Colonic mucosa (tissue), 4 donors: ENCODE data around the gene KIF24. TPM values are rescaled to one million over a fixed set of nuclear protein-coding genes. Genes with fewer than 3 reads are reported as not detected.
"Not testable (repeated sequence)": the region's sequence is repeated elsewhere in the genome, so short reads cannot be mapped to it uniquely, and the experiment has no call there.

Experiments
- DNase-seq: peaks from one replicate; pipeline ENCODE4 v3.0.0-alpha.2; 2020
- H3K27ac ChIP-seq: fragments of 200-600 bp; one replicate; pipeline ENCODE4 v1.8.0; 2021
- H3K27me3 ChIP-seq: fragments of 200-600 bp; one replicate; pipeline ENCODE4 v1.8.0; 2021
- H3K36me3 ChIP-seq: fragments of 200-600 bp; one replicate; pipeline ENCODE4 v1.8.0; 2021
- H3K4me1 ChIP-seq: fragments of 200-600 bp; one replicate; pipeline ENCODE4 v1.8.0; 2021; ENCODE audit warnings: mild to moderate bottlenecking
- H3K4me3 ChIP-seq: fragments of 200-600 bp; one replicate; pipeline ENCODE4 v1.8.0; 2021
- H3K9ac ChIP-seq, 2 donors: one replicate each; pipeline ENCODE4 v1.7.0; 2013; ENCODE audit warnings: control low read depth in 2 of 2, low read depth in 2 of 2, low read length in 2 of 2
- H3K9me3 ChIP-seq: fragments of 200-600 bp; one replicate; pipeline ENCODE4 v1.8.0; 2021
- CTCF ChIP-seq: fragments of 200-600 bp; IDR thresholded peaks from one replicate; pipeline ENCODE4 v1.8.0; 2022; ENCODE audit warnings: antibody characterized with exemption, mild to moderate bottlenecking
- intact Hi-C: fragments of 100-400 bp; cut with DNase I; formaldehyde crosslinking; loops from one replicate; pipeline ENCODE4 v1.14.1; 2022
- total RNA-seq, 2 donors: library from RNA; stranded (reverse); fragmentation: NEBNext Ultra II Directional in 1 of 2; extraction: Animal tissue kit (Norgen Biotek cat#: 25700) in 1 of 2; gene quantifications; one replicate each; pipeline ENCODE4 v1.2.1, GENCODE V29; 2021
- donor health status: healthy.
- donor health status: DM: no; HTN: no; CAD: no.
- donor health status: DM: no; HTN: no; CAD: no.

KIF24 gene
- total RNA-seq, 2 donors from 2014 or later, result 2.2 to 7.3 TPM

GRCh38 chr9:34366365-34366764, 37.3 kb upstream of the KIF24 start:
- intact Hi-C loops, result no loop called here
- no peak for TF ChIP-seq CTCF
- H3K27ac ChIP-seq, result no peak overlapping the region
- DNase-seq, result no peak
- H3K4me1 ChIP-seq, result no peaks in the 10 kb centered on the region
- no peaks in the 10 kb centered on the region for H3K27me3 ChIP-seq
- no peaks in the 10 kb centered on the region for H3K9me3 ChIP-seq
- no peaks in the 10 kb centered on the region for H3K36me3 ChIP-seq
- no peak overlapping the region for H3K9ac ChIP-seq
- no peak overlapping the region for H3K4me3 ChIP-seq

GRCh38 chr9:34365282-34365681, 36.2 kb upstream of the KIF24 start:
- intact Hi-C loops, result no loop called here
- TF ChIP-seq CTCF, result no peak
- Histone ChIP-seq H3K36me3 (no peaks in the 10 kb centered on the region), H3K9me3 (no peaks in the 10 kb centered on the region), H3K4me1 (no peaks in the 10 kb centered on the region), H3K27me3 (no peaks in the 10 kb centered on the region), H3K9ac (no peak overlapping the region), H3K4me3 (no peak overlapping the region), H3K27ac (no peak overlapping the region)
- DNase-seq, result no peak

DNA sequence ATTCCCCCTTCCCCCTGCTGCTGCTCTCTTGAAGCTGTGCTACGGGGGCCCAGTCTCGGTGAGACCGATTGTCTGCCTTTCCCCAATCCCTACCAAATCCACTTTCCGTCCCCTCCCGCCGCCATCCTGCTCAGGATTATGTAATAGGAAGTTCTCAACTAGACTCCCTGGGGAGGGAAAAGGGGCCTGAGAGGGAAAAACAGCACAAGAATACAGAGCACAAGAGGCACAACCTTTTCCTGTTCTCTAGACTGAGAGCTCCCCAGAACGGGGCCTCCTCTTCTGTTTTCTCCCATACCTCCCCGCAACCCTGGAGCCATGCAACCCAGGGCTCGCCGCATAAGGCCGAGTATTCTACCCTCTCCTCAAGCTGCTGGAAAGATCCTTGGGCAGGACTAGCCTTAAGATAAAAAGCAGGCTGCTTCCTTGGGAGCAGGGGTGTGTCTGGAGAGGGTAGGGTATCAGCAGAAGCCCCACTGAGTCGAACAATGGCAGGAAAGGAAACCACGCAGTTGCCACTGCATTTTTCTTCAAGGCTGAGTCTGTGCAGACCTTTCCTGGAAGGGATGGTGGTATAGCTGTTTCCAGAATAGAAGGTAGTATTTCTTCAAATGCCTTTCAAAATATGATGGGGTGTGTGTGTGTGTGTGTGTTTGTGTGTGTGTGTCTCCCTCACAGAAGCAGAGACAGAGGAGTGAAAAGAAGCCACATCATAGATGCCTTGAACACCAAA, 34.7 kb upstream of the KIF24 start:
- no peak for TF ChIP-seq CTCF
- no peak for DNase-seq
- Histone ChIP-seq H3K36me3 (no peaks in the 10 kb centered on the region), H3K27ac (no peak overlapping the region), H3K9ac (no peak overlapping the region), H3K27me3 (no peaks in the 10 kb centered on the region), H3K9me3 (no peaks in the 10 kb centered on the region), H3K4me3 (no peak overlapping the region), H3K4me1 (no peaks in the 10 kb centered on the region)
- intact Hi-C loops, result no loop called here

DNA sequence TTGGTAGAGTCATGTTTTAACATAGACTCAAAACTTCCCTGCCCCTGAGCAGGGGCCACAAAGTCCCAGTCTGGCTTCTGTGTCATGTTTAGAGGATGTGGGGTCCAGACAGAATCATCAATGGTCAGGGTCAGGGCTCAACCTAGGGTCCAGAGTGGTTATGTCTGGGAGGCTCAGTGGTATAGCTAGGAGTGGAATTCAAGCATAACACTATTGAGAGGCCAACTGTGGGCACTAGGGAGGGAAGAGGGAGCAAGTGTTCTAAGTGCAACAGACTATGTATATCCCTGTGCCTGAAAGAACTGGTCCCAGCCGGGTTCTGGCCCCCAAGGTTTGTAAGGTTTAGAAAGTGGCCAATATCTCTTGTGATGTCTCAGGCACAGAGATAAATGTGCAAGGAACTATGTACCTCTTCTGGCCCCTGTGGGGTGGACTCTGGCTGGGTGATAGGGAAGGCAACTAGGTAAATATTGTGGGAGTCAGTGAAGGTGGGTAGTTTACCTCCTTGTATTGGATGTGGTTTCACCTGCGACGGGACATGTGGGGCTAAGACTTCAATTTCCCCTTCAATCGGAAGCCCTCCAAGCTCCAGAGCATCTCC, 33.6 kb upstream of the KIF24 start:
- H3K27ac ChIP-seq, result no peak overlapping the region
- H3K4me3 ChIP-seq, result no peak overlapping the region
- intact Hi-C loops, result no loop called here
- no peaks in the 10 kb centered on the region for H3K27me3 ChIP-seq
- no peaks in the 10 kb centered on the region for H3K9me3 ChIP-seq
- DNase-seq, result no peak
- no peaks in the 10 kb centered on the region for H3K36me3 ChIP-seq
- TF ChIP-seq CTCF, result no peak
- no peaks in the 10 kb centered on the region for H3K4me1 ChIP-seq
- H3K9ac ChIP-seq, result no peak overlapping the region

- H3K4me1 ChIP-seq, DNase-seq, H3K4me3 ChIP-seq, H3K36me3 ChIP-seq, H3K27ac ChIP-seq, H3K27me3 ChIP-seq, H3K9ac ChIP-seq, intact Hi-C loops, H3K9me3 ChIP-seq: not testable (repeated sequence)
These were observed 23.9 kb upstream of the KIF24 start for GRCh38 chr9:34352957-34353356.

DNA sequence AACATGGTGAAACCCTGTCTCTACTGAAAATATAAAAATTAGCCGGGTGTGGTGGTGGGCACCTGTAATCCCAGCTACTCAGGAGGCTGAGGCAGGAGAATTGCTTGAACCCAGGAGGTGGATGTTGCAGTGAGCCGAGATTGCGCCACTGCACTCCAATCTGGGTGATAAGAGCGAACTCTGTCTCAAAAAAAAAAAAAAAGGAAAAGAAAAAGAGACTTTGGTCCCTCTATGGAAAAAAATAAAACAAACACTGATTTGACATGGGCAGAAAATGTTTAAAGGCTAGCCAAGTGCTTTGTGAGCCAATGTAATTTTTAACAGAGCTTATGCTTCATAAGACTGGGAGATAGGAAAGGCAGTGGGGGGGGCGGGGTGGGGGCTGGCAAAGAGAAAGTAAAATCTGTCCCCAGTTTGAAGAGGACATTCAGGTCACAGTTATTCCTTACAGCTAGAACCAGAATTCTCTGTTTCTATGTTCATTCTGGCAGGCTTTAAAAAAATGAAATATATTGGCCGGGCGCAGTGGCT, 23.1 kb upstream of the KIF24 start:
- H3K27me3 ChIP-seq, H3K9ac ChIP-seq, H3K4me3 ChIP-seq, H3K36me3 ChIP-seq, H3K4me1 ChIP-seq, intact Hi-C loops, DNase-seq, H3K27ac ChIP-seq, H3K9me3 ChIP-seq: not testable (repeated sequence)
